Endothelial cell of umbilical vein (primary cell): ENCODE results near the gene SVIL. TPM values are rescaled to one million over a fixed set of nuclear protein-coding genes. Genes with fewer than 3 reads are reported as not detected.

Source experiments
- BruUV-seq: library from RNA; stranded (reverse); fragments of 400-500 nt; replicated peaks from 2 replicates; lab custom pipeline; 2021; lab: Mats Ljungman, UMichigan
- CTCF ChIA-PET: fragments of 300-600, 350-600 bp; sonication (Branson Sonifier 250); formaldehyde crosslinking; loops from one replicate; lab custom pipeline; 2021; ENCODE audit warnings: antibody characterized with exemption, inconsistent platforms; lab: Charles Lee
- POLR2A ChIA-PET: fragments of 300-600, 350-600 bp; sonication (Branson Sonifier 250); formaldehyde crosslinking; loops from one replicate; lab custom pipeline; 2021; ENCODE audit warnings: antibody characterized with exemption, inconsistent platforms; lab: Charles Lee
- DNase-seq: peaks from one replicate; pipeline ENCODE4 v3.0.0-alpha.2; 2011; ENCODE audit warnings: low read depth, low spot score
- FAIRE-seq: peaks from 2 replicates; lab custom pipeline; 2011; peaks lifted over from hg19 to GRCh38; lab: Jason Lieb, UNC
- H2AFZ ChIP-seq: 2 replicates; pipeline ENCODE4 v1.6.0; 2012; ENCODE audit warnings: low read depth, low read length, control low read depth, inconsistent platforms
- H3K27ac ChIP-seq: 2 replicates; pipeline ENCODE4 v1.5.1; 2011; ENCODE audit warnings: low read depth, mild to moderate bottlenecking, control low read depth, low read length, moderate library complexity; ENCODE audit not compliant: insufficient read depth
- H3K27me3 ChIP-seq, 2 experiments: 2 replicates each; pipeline versions ENCODE4 v1.6.0 to v1.6.1; 2011; ENCODE audit warnings: low read length in 2 of 2, mixed read lengths in 1 of 2; ENCODE audit not compliant: control insufficient read depth in 2 of 2, insufficient read depth in 2 of 2
- H3K36me3 ChIP-seq, 2 experiments: 2 replicates in 1 of 2; 3 replicates in 1 of 2; pipeline ENCODE4 v1.5.1; 2011; ENCODE audit warnings: low read length in 2 of 2, mild to moderate bottlenecking in 1 of 2, moderate library complexity in 1 of 2; ENCODE audit not compliant: control insufficient read depth in 2 of 2, insufficient read depth in 2 of 2; ENCODE audit errors: extremely low read depth in 1 of 2
- H3K4me1 ChIP-seq: 3 replicates; pipeline ENCODE4 v1.5.1; 2011; ENCODE audit warnings: mild to moderate bottlenecking, low read length; ENCODE audit not compliant: control insufficient read depth, insufficient read depth; ENCODE audit errors: extremely low read depth
- H3K4me2 ChIP-seq: 2 replicates; pipeline ENCODE4 v1.6.1; 2011; ENCODE audit warnings: low read length, control low read depth, mixed read lengths; ENCODE audit not compliant: insufficient read depth
- H3K4me3 ChIP-seq, 3 experiments: fragments of 200-600 bp in 1 of 3; sonication (generic), shearing (Covaris generic) in 1 of 3; replicated peaks in 1 of 3; 2 replicates each; pipeline ENCODE4 v1.5.1; 2011 to 2016; ENCODE audit warnings: control low read depth in 3 of 3, low read length in 3 of 3, mild to moderate bottlenecking in 2 of 3, inconsistent platforms in 1 of 3, low read depth in 1 of 3, moderate library complexity in 1 of 3; ENCODE audit not compliant: insufficient read depth in 1 of 3
- H3K79me2 ChIP-seq: 2 replicates; pipeline ENCODE4 v1.6.0; 2012; ENCODE audit warnings: low read length, inconsistent platforms; ENCODE audit not compliant: control insufficient read depth, insufficient read depth
- H3K9ac ChIP-seq: replicated peaks from 2 replicates; pipeline ENCODE3; 2011; ENCODE audit warnings: low read length, control low read depth; ENCODE audit not compliant: insufficient read depth; ENCODE audit errors: extremely low read depth
- H3K9me1 ChIP-seq: replicated peaks from 3 replicates; pipeline ENCODE4 v1.6.0; 2011; ENCODE audit warnings: mild to moderate bottlenecking, low read length; ENCODE audit not compliant: control insufficient read depth, insufficient read depth; ENCODE audit errors: extremely low read depth
- H3K9me3 ChIP-seq: replicated peaks from 2 replicates; pipeline ENCODE4 v1.5.1; 2012; ENCODE audit warnings: low read length, inconsistent platforms; ENCODE audit not compliant: control insufficient read depth, insufficient read depth
- H4K20me1 ChIP-seq: replicated peaks from 2 replicates; pipeline ENCODE3; 2011; ENCODE audit warnings: mild to moderate bottlenecking, low read length; ENCODE audit not compliant: control insufficient read depth, insufficient read depth; ENCODE audit errors: extremely low read depth
- CTCF ChIP-seq, 2 donors: IDR thresholded peaks; 1 replicate in 1 of 2; 2 replicates in 1 of 2; pipeline ENCODE4 v1.5.1; 2011; ENCODE audit warnings: low read length in 2 of 2, mild to moderate bottlenecking in 2 of 2, moderate library complexity in 2 of 2, control low read depth in 1 of 2, inconsistent platforms in 1 of 2, low read depth in 1 of 2; ENCODE audit not compliant: insufficient read depth in 1 of 2; ENCODE audit errors: extremely low read depth in 1 of 2
- EZH2 ChIP-seq: IDR thresholded peaks from 2 replicates; pipeline ENCODE4 v1.6.1; 2012; ENCODE audit warnings: borderline replicate concordance, low read depth, mild to moderate bottlenecking, moderate library complexity, low read length, inconsistent platforms; ENCODE audit not compliant: severe bottlenecking
- FOS ChIP-seq: IDR thresholded peaks from 2 replicates; pipeline ENCODE4 v1.6.1; 2011; ENCODE audit warnings: mild to moderate bottlenecking, low read length, moderate library complexity, borderline replicate concordance; ENCODE audit not compliant: insufficient read depth
- GATA2 ChIP-seq: IDR thresholded peaks from 2 replicates; pipeline ENCODE4 v1.7.0; 2011; ENCODE audit warnings: low read depth, mild to moderate bottlenecking, moderate library complexity, mixed read lengths, low read length; ENCODE audit not compliant: insufficient read length, insufficient read depth
- JUN ChIP-seq: IDR thresholded peaks from 2 replicates; pipeline ENCODE4 v1.6.1; 2011; ENCODE audit warnings: borderline replicate concordance, low read depth; ENCODE audit not compliant: insufficient read length, insufficient read depth
- MAX ChIP-seq: IDR thresholded peaks from 2 replicates; pipeline ENCODE4 v1.6.1; 2011; ENCODE audit not compliant: insufficient read depth, insufficient read length
- MYC ChIP-seq: IDR thresholded peaks from one replicate; pipeline ENCODE4 v1.6.1; 2011; ENCODE audit warnings: mild to moderate bottlenecking, low read depth, low read length
- POLR2A ChIP-seq: IDR thresholded peaks from 2 replicates; pipeline ENCODE4 v1.6.1; 2012; ENCODE audit warnings: low read depth, mild to moderate bottlenecking, control low read depth, low read length
- POLR2AphosphoS5 ChIP-seq: IDR thresholded peaks from 2 replicates; pipeline ENCODE4 v1.6.1; 2012; ENCODE audit warnings: low read depth, mild to moderate bottlenecking, control low read depth, low read length, moderate library complexity; ENCODE audit not compliant: insufficient read depth
- dilution Hi-C: fragments of 300-500 bp; cut with MboI; formaldehyde crosslinking; loops from one replicate; pipeline ENCODE4 v1.15.0; 2019; ENCODE audit warnings: low sequenced_read_pairs; ENCODE audit not compliant: extremely low pct_ligation_motif_present
- intact Hi-C: fragments of 100-400 bp; cut with micrococcal nuclease; formaldehyde crosslinking; loops from one replicate; pipeline ENCODE4 v1.10.0; 2022
- microRNA counts: library from miRNA; unstranded; fragments of <30 nt; microRNA quantifications from one replicate; lab custom pipeline; 2016
- microRNA-seq: library from miRNA; unstranded; fragments of <30 nt; microRNA quantifications from one replicate; pipeline ENCODE4 v1.2.0, GENCODE V29; 2021; ENCODE audit warnings: borderline number of aligned reads, borderline replicate concordance
- polyA plus RNA-seq, 4 experiments: library from polyadenylated mRNA; depleted of rRNA in 3 of 4; stranded (reverse) in 3 of 4; unstranded in 1 of 4; fragments of >200 nt; gene quantifications; 2 replicates each; pipeline versions ENCODE4 v1.2.1 to v1.2.3, GENCODE V29; 2011 to 2012; ENCODE audit warnings: missing spikeins in 1 of 4
- small RNA-seq: library from RNA; depleted of rRNA; stranded (forward); fragments of <200 nt; gene quantifications from one replicate; pipeline ENCODE3, GENCODE V24; 2012; ENCODE audit warnings: low replicate concordance, low read depth; ENCODE audit not compliant: insufficient read depth, insufficient read length
- total RNA-seq: library from RNA; stranded (reverse); gene quantifications from 2 replicates; pipeline ENCODE4 v1.2.3, GENCODE V29; 2021

The SVIL gene
- total and polyA plus RNA-seq, 2 donors (not counting 3 experiments of a cell fraction or from before 2014, with no cell fraction given): 22.6 to 70.7 TPM

- BruUV-seq: TSS peak; percentile 43
- Histone ChIP-seq H3K27ac (no peak overlapping the region), H3K9ac (no peak overlapping the region)
Measured at GRCh38 chr10:29408847-29409240, 225.9 kb downstream of the SVIL start.

More at GRCh38 chr10:29408847-29409240, 225.9 kb downstream of the SVIL start:
- Histone ChIP-seq H4K20me1 (peaks cover 3% of the 10 kb centered on the region), H3K9me1 (no peaks in the 10 kb centered on the region), H3K79me2 (peaks cover 44% of the 10 kb centered on the region), H3K4me1 (peaks cover 7% of the 10 kb centered on the region), H3K4me3 (peak overlapping the region in 2 of 3 experiments; percentile 88 to 89), H3K4me2 (peak overlapping the region; percentile 29), H3K36me3 (no peaks in the 10 kb centered on the region), H2AFZ (peak overlapping the region; percentile 44), H3K9me3 (no peaks in the 10 kb centered on the region), H3K27me3 (no peaks in the 10 kb centered on the region)
- no peak for FAIRE-seq
- no peak for DNase-seq
- dilution Hi-C loops (no loop called here), intact Hi-C loops (no loop called here)
- CTCF ChIA-PET: interaction anchor here (2.0 to 2.1 kb wide), 3 partner anchors 16 to 23 kb away, joined by 7 to 8 read pairs (median 8); no protein-coding TSS in a partner anchor
- POLR2A ChIA-PET: no interaction called here
- TF ChIP-seq MAX (no peak), CTCF (IDR thresholded peaks at IDR 0.05; ENCODE audit: extremely low read depth in 1 of 2, insufficient read depth in 1 of 2, low read depth in 1 of 2, low read length in 2 of 2) (no peak), GATA2 (no peak), FOS (no peak), JUN (no peak), POLR2AphosphoS5 (no peak), POLR2A (no peak), EZH2 (no peak), MYC (no peak)

MicroRNAs within 50 kb of the gene (microRNA counts, 767-probe panel; counts per million panel counts)
- microRNA hsa-miR-604 (lab: Ali Mortazavi, UCI) (723 counts per million, percentile 96 among the panel's probes with 10 or more counts), microRNA hsa-miR-938 (lab: Ali Mortazavi, UCI) (723 counts per million, percentile 96 among the panel's probes with 10 or more counts)

Small RNA genes within 50 kb of the gene (microRNA-seq; reads per million reads assigned to microRNA genes)
- not detected for gene MIR604
- not detected for gene MIR938

Small RNA genes within 50 kb of the gene (small RNA-seq; reads per million reads assigned to genes)
- gene MIR604 (not detected), gene MIR938 (not detected), gene RF00105 (not detected)
